Endothelial cell (in vitro differentiated cells): Measurements from ENCODE around the gene PDZD7. TPM values are rescaled to one million over a fixed set of nuclear protein-coding genes. Genes with fewer than 3 reads are reported as not detected.

ENCODE experiments used
- DNase-seq: peaks from one replicate; pipeline ENCODE4 v3.0.0; 2021; ENCODE audit warnings: low spot score
- H3K27ac Mint-ChIP-seq: one replicate; pipeline ENCODE4 v1.8.0; 2021; ENCODE audit warnings: mixed read lengths, inconsistent platforms; ENCODE audit not compliant: unreplicated experiment
- H3K27me3 Mint-ChIP-seq: one replicate; pipeline ENCODE4 v1.8.0; 2021; ENCODE audit warnings: mild to moderate bottlenecking, moderate library complexity, mixed read lengths, inconsistent platforms; ENCODE audit not compliant: unreplicated experiment
- H3K36me3 Mint-ChIP-seq: one replicate; pipeline ENCODE4 v1.8.0; 2021; ENCODE audit warnings: mild to moderate bottlenecking, low read depth, mixed read lengths, inconsistent platforms; ENCODE audit not compliant: unreplicated experiment
- H3K4me1 Mint-ChIP-seq: one replicate; pipeline ENCODE4 v1.8.0; 2021; ENCODE audit warnings: mild to moderate bottlenecking, mixed read lengths, inconsistent platforms; ENCODE audit not compliant: unreplicated experiment
- H3K4me3 Mint-ChIP-seq: one replicate; pipeline ENCODE4 v1.8.0; 2021; ENCODE audit warnings: mild to moderate bottlenecking, mixed read lengths, inconsistent platforms; ENCODE audit not compliant: unreplicated experiment
- H3K9me3 Mint-ChIP-seq: one replicate; pipeline ENCODE4 v1.8.0; 2021; ENCODE audit warnings: mixed read lengths, inconsistent platforms; ENCODE audit not compliant: unreplicated experiment
- total RNA-seq: library from RNA; stranded (reverse); fragmentation: NEBNext Ultra II Directional; extraction: Animal tissue kit (Norgen Biotek cat#: 25700); gene quantifications from one replicate; pipeline ENCODE4 v1.2.1, GENCODE V29; 2021; ENCODE audit not compliant: unreplicated experiment
- TF ChIP-seq, protein P1 (sequence below): fragments of 200-600 bp; sonication (generic); IDR thresholded peaks from one replicate; pipeline ENCODE4 v1.5.0; 2021; ENCODE audit warnings: antibody characterized with exemption; ENCODE audit not compliant: unreplicated experiment

Gene PDZD7
- total RNA-seq, 1 donor from 2014 or later = 0.54 TPM

DNA sequence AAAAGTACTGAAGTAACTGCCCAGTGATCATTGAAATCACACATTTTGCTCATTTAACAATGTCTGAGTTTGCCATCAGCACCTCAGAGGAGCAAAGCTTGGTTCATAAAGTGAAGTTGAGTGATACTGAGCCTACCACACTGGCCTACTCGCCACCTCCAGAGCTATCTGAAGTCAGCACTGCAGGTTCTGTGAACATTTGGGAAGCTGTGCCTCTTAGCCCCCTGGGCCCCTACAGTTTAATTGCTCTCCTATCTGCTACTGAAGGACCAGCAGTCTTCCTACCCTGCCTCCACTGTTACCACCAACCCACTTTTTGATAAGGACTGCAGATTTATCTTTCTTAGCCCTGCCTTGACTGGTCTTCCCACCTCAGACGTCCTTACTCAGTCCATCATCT, 63.6 kb downstream of the PDZD7 start:
- Mint-ChIP-seq H3K9me3 (no peaks in the 10 kb centered on the region), H3K36me3 (peaks cover 6% of the 10 kb centered on the region), H3K4me3 (no peak overlapping the region), H3K4me1 (peaks cover 14% of the 10 kb centered on the region), H3K27ac (no peak overlapping the region), H3K27me3 (peaks cover 11% of the 10 kb centered on the region)
- DNase-seq = no peak
- TF ChIP-seq, protein P1, sequence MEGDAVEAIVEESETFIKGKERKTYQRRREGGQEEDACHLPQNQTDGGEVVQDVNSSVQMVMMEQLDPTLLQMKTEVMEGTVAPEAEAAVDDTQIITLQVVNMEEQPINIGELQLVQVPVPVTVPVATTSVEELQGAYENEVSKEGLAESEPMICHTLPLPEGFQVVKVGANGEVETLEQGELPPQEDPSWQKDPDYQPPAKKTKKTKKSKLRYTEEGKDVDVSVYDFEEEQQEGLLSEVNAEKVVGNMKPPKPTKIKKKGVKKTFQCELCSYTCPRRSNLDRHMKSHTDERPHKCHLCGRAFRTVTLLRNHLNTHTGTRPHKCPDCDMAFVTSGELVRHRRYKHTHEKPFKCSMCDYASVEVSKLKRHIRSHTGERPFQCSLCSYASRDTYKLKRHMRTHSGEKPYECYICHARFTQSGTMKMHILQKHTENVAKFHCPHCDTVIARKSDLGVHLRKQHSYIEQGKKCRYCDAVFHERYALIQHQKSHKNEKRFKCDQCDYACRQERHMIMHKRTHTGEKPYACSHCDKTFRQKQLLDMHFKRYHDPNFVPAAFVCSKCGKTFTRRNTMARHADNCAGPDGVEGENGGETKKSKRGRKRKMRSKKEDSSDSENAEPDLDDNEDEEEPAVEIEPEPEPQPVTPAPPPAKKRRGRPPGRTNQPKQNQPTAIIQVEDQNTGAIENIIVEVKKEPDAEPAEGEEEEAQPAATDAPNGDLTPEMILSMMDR = no peak

DNA sequence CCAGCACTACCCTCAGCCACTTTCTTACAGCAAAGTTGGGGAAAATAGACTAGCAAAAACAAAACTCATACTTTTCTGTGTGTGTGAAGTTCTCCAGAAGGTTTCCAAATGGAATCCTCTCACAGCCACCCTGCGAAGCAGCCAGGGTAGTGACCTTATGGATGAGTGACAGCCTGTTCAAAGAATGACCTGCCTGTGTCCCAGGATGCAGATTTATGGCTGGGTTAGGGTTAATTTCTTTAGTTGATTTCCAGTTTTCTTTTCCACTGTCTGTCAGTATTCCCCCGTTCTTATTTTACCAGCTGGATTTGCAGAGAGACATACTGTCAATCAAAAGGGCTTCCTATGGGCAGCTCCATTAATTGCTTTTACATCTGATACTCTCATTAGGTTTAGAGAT, 64.0 kb downstream of the PDZD7 start:
- Mint-ChIP-seq H3K4me3 (no peak overlapping the region), H3K9me3 (no peaks in the 10 kb centered on the region), H3K27ac (no peak overlapping the region), H3K36me3 (peaks cover 6% of the 10 kb centered on the region), H3K27me3 (peaks cover 9% of the 10 kb centered on the region), H3K4me1 (peaks cover 14% of the 10 kb centered on the region)
- TF ChIP-seq, protein P1 = no peak
- no peak for DNase-seq

DNA sequence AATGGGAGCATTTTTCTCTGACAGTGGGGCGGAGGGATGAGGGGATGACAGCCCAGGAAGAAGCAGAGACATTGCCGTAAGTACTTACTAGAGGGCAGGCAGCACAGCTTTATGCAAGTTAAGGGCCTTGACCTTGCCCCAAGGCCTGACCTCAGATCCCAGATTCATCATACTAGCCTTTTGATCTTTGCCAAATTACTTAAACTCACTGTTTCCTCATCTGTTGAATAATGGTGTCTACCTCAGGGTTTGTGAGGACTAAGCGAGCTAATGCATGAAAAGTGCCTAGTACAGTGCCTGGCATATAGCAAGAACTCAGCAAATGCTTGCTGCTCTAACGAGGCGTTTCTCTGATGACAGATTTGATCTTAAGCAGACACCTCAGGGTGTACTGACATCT, 65.1 kb downstream of the PDZD7 start:
- no peak overlapping the region for H3K4me3 Mint-ChIP-seq
- H3K4me1 Mint-ChIP-seq = peaks cover 13% of the 10 kb centered on the region
- peaks cover 6% of the 10 kb centered on the region for H3K36me3 Mint-ChIP-seq
- H3K27ac Mint-ChIP-seq = no peak overlapping the region
- DNase-seq = no peak
- H3K9me3 Mint-ChIP-seq = no peaks in the 10 kb centered on the region
- TF ChIP-seq, protein P1 = no peak
- H3K27me3 Mint-ChIP-seq = peaks cover 5% of the 10 kb centered on the region

DNA sequence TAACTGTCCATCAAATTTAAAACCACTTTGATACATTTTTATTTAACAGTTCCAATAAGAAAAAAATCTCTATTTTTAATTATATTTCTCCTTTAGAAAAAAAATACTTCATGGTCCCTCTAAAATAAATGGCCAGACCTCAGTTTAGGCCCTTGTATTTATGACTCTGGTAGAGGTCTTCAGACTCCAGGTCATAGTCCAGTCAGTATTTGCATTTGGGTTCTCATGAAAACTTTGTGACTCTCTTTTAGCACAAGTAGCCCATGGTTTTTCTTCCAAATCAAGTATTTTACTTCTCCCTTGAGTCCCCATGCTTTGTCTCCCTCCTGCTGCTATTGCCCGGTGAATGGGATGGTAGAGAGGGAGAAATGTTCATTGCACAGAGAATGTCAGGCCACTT, 67.1 kb downstream of the PDZD7 start:
- H3K36me3 Mint-ChIP-seq = peaks cover 17% of the 10 kb centered on the region
- no peak overlapping the region for H3K4me3 Mint-ChIP-seq
- H3K9me3 Mint-ChIP-seq = no peaks in the 10 kb centered on the region
- no peak for DNase-seq
- H3K4me1 Mint-ChIP-seq = peaks cover 16% of the 10 kb centered on the region
- H3K27me3 Mint-ChIP-seq = peaks cover 2% of the 10 kb centered on the region
- TF ChIP-seq, protein P1 = no peak
- H3K27ac Mint-ChIP-seq = no peak overlapping the region

DNA sequence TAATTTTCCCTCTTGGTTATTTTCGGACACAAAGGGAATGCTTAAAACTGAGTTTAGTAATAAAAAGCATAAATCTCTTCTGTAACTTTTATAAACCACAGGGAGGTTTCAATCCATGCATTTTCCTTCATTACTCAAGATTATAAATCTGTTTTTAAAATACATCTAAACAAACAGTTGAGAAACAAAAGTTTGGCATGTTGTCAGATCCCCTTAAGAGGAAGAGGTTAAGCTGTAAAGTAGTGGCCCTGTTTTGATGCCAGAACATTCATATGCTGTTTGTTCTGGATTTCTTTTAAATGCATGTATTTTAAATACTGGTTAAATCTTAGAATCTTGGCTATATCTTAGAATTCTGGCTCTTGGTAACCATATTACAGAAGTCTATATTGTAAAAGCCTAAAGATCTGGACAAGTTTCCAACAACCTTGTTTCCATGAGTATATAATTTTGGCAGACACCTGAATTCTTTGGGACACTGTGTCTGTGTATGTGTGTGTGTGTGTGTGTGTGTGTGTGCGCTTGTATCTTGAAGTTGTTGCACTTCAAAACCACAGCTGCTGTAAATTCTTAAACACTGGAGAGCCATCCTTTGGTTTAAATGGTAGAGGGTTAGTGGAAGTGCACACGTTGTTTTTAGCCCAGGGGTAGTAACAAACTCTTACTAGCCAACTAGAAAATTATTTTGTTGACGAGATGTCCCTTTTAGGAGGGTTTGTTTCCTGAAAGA, 68.4 kb downstream of the PDZD7 start:
- no peak overlapping the region for H3K4me3 Mint-ChIP-seq
- peaks cover 17% of the 10 kb centered on the region for H3K36me3 Mint-ChIP-seq
- no peak overlapping the region for H3K27ac Mint-ChIP-seq
- DNase-seq = no peak
- TF ChIP-seq, protein P1 = no peak
- peaks cover 14% of the 10 kb centered on the region for H3K4me1 Mint-ChIP-seq
- no peaks in the 10 kb centered on the region for H3K9me3 Mint-ChIP-seq
- H3K27me3 Mint-ChIP-seq = no peaks in the 10 kb centered on the region
